Posterior vena cava (tissue), 2 donors: ENCODE results near the gene CWC15. TPM values are rescaled to one million over a fixed set of nuclear protein-coding genes. Genes with fewer than 3 reads are reported as not detected.
"Not testable (repeated sequence)": the region's sequence is repeated elsewhere in the genome, so short reads cannot be mapped to it uniquely, and the experiment has no call there.

Source experiments
- DNase-seq: peaks from one replicate; pipeline ENCODE4 v3.0.0-alpha.2; 2020; ENCODE audit warnings: low spot score
- intact Hi-C, 2 donors: fragments of 100-400 bp; cut with DNase I; formaldehyde crosslinking; loops; one replicate each; pipeline versions ENCODE4 v1.14.1 to v1.14.2; 2022 to 2023
- total RNA-seq, 2 donors: library from RNA; stranded (reverse); fragmentation: NEBNext Ultra II Directional; extraction: Animal tissue kit (Norgen Biotek cat#: 25700); gene quantifications; one replicate each; pipeline ENCODE4 v1.2.1, GENCODE V29; 2021
- donor health status: DM: yes; HTN: yes; CAD: no.
- donor health status: DM: yes; HTN: yes; CAD: no.

CWC15 gene
- total RNA-seq, 2 donors from 2014 or later = 51.2 to 56.0 TPM

- DNase-seq = no peak
- intact Hi-C loops = no loop called here
Measured at GRCh38 chr11:94924612-94925011, 48.7 kb downstream of the CWC15 start.

- intact Hi-C loops = no loop called here
Measured at GRCh38 chr11:94924171-94924572, 49.2 kb downstream of the CWC15 start.

GRCh38 chr11:94923004-94923334 lies 50.4 kb downstream of the CWC15 start:
- DNase-seq = no peak
- intact Hi-C loops = no loop called here

More at GRCh38 chr11:94924171-94924572, 49.2 kb downstream of the CWC15 start:
- no peak for DNase-seq

GRCh38 chr11:94922321-94923003 lies 50.9 kb downstream of the CWC15 start:
- intact Hi-C loops = no loop called here

DNA sequence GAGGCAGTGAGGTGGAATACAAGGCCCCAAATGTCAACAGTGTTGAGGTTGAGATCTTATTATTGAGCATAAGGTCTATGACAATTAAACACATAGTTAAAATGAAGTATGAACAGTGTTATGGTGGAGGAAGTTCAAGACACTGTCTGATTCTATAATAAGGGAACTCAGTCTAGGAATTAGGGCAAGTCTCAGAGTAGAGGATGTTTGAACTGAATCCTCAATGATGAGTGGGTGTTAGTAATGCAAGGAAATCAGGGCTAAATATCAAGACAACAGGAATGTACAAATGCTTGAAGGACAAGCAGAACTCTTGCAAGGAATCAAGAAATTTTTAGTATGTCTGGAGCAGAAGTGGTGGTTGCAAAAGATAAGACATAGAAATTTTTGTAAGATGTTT lies 53.0 kb downstream of the CWC15 start:
- intact Hi-C loops = no loop called here
- no peak for DNase-seq

More at GRCh38 chr11:94922321-94923003, 50.9 kb downstream of the CWC15 start:
- no peak for DNase-seq

GRCh38 chr11:94913718-94914394 lies 59.5 kb downstream of the CWC15 start:
- DNase-seq, intact Hi-C loops: not testable (repeated sequence)

GRCh38 chr11:94912806-94913205 lies 60.5 kb downstream of the CWC15 start:
- DNase-seq = no peak
- intact Hi-C loops = no loop called here

Other genes with a start within 250 kb of the CWC15 start
- 10 to 100 TPM; 47.7 to 78.9 TPM for gene AMOTL1, start 205.2 kb downstream of the CWC15 start, total RNA-seq
- gene KDM4D, start 153 bp upstream of the CWC15 start, total RNA-seq = under 1 TPM; 0.71 to 0.74 TPM
- gene KDM4E, start 51.7 kb upstream of the CWC15 start, total RNA-seq = not detected
- gene KDM4F, start 75.9 kb upstream of the CWC15 start, total RNA-seq = not detected
- 10 to 100 TPM; 36.2 to 44.6 TPM for gene SRSF8, start 93.4 kb upstream of the CWC15 start, total RNA-seq
- gene ENDOD1, start 116.3 kb upstream of the CWC15 start, total RNA-seq = 10 to 100 TPM; 41.7 to 50.2 TPM